Hypothalamus (tissue), 51 donors: ENCODE measurements around the gene CAP1.
"Not testable (repeated sequence)": the region's sequence is repeated elsewhere in the genome, so short reads cannot be mapped to it uniquely, and the experiment has no call there.

Experiments
- DNase-seq, 51 donors: peaks; one replicate each; lab custom pipeline; 2025; lab: John Stamatoyannopoulos, UW

Gene CAP1

GRCh38 chr1:40040511-40041465 is at the start of gene CAP1:
Gene CAP1 (plus strand): TSS chr1:40040729. CDS start chr1:40059347, 18,618 bp downstream.
- DNase-seq = peak; percentile 65 to 99 (median 98)

DNA sequence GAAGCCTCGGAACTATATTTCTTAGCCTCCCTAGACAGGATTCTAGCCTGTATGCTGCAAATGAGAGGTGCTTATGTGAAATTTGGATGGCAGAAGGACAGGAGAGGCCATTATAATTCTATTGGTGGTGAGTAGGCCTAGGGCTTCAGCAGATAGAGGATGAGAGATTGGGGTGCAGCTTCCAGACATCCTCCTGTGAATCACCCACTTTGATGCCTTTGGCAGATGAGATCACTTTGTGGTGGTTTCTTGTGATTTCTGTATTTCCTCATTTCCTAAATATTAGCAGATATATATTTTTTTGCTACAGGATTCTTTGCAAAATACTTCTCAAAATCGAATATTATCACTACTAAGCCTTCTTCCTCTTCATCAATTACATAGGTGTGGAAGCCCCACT is 48.3 kb upstream of the CAP1 start:
- no peak for DNase-seq

DNA sequence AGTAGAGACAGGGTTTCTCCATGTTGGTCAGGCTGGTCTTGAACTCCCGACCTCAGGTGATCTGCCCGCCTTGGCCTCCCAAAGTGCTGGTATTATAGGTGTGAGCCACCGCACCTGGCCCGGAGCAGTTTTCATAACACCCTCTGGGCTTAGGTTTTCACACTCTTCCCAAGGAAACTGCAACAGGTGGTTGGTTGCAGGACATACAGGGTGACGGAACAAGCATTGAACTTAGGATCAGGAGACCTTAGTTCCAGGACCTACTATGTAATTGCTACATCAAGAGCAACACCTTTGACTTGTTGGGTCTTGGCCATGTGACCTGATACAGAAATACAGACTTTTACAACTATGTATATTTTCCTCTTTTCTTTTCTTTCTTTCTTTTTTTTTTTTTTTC is 47.6 kb upstream of the CAP1 start:
- DNase-seq = no peak

GRCh38 chr1:39995973-39996393 is 44.5 kb upstream of the CAP1 start:
- DNase-seq = no peak

- no peak for DNase-seq
Measured at GRCh38 chr1:39996396-39997004, 44.0 kb upstream of the CAP1 start.

GRCh38 chr1:40001456-40001855 is 39.1 kb upstream of the CAP1 start:
- no peak for DNase-seq

GRCh38 chr1:40003156-40004093 is 37.1 kb upstream of the CAP1 start:
- no peak for DNase-seq

GRCh38 chr1:40004857-40005256 is 35.7 kb upstream of the CAP1 start:
- DNase-seq = peak in 1 of 51 donors; percentile 7

DNA sequence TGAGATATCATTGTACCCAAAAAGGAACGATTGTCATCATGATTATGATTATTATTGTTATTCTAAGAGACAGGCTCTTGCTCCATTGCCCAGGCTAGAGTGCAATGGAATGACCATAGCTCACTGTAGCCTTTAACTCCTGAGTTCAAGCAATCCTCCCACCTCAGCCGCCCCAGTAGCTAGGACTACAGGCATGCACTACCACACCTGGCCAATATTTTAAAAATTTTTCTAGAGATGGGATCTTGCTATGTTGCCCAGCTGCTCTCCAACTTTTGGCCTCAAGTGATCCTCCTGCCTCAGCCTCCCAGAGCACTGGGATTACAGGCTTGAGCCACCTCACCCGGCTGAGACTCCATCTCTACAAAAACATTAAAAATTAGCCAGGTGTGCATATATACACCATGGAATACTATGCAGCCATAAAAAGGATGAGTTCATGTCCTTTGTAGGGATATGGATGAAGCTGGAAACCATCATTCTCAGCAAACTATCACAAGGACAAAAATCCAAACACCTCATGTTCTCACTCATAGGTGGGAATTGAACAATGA is 33.0 kb upstream of the CAP1 start:
- DNase-seq = not testable (repeated sequence)

DNA sequence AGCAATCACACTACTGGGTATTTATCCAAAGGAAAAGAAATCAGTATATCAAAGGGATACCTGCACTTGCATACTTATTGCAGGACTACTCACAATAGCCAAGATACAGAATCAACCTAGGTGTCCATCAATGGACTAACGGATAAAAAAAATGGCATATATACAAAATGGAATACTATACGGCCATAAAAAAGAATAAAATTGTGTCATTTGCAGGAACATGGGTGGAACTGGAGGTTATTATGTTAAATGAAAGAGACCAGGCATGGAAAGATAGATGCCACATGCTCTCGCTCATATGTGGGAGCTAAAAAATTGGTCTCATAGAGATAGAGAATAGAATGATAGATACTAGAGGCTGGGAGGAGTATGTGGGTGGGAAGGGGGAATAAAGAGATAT is 29.3 kb upstream of the CAP1 start:
- no peak for DNase-seq

- no peak for DNase-seq
Measured at GRCh38 chr1:40014253-40014706, 26.2 kb upstream of the CAP1 start.

DNA sequence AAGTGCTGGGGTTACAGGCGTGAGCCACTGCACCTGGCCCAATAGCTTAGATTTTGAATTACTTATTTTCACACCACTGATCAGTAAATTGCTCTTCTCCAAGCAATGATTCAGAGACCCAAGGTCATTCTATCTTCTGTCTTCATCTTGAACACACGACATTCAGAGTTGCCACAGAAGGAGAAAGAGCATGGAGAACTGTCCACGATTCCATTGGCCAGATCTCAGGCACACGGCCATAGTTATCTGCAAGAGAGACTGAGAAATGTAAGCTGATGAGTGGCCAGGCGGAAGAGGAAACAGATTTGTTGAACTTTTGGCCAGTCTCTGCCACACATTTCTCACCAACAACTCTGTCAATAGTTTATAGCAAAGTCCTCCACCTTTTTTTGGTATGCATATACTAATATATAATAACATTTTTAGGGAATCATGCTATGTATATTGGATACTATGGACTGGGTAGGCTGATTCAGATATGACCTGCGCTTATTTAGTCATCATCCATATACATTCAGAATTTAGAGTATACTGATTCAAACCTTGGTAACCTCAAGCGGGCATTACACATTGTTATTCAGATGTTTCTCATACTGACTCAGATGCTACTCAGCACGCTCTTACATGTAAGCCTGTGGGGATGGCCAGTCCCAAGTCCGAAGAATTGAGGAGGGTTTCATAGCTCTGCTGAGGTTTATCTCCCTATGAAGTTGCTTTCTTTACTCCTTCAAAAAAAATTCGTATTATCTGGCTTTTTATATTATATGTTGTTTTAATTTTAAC is 25.5 kb upstream of the CAP1 start:
- no peak for DNase-seq

GRCh38 chr1:40017951-40018575 is 22.5 kb upstream of the CAP1 start:
- no peak for DNase-seq

- no peak for DNase-seq
Measured at GRCh38 chr1:40020447-40021085, 20.0 kb upstream of the CAP1 start.

DNA sequence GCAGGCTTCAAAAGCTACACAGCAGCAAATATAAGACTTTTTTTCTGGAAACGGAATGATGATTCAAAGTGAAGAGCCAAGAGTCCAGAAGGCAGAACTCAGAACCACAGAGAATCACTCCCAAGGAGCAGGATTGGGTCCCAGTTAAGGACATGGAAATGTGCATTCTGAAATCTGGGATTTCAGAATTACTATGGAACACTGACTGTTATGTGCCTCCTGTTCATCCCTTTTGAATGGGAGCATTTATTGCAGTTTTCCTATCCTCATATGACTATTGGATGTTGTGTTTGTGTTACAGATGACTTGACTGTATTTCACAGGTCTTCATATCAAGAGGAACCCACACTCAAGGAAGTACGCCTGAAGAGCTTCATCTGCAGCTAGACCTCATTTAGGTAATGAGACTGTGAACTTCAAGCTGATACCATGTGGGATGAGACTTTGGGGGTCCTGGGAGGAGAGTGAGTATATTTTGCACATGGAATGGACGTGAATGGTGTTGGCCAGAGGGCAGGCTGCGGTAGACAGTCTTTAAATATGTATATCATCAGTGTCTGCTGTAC is 17.1 kb upstream of the CAP1 start:
- no peak for DNase-seq

- DNase-seq = no peak
Measured at GRCh38 chr1:40024671-40025070, 15.9 kb upstream of the CAP1 start.

DNA sequence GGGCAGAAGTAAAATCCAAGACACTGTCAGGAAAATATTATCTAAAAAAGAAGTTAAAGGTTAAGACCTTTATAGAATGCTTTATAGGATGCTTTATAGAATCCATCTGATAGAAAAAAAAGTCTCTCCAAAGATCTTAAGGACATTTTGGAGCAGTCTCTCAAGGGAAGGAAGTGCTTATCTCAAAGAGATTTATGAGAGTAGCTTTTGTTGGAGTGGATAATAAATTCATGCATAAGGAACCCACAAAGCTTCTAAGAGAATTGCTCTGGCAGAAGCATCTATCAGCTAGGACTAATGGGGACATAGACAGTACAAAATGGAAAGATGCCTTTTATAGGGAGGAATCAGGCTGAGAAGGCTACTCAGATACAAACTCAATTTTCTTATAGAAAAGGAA is 12.9 kb upstream of the CAP1 start:
- DNase-seq = no peak

DNA sequence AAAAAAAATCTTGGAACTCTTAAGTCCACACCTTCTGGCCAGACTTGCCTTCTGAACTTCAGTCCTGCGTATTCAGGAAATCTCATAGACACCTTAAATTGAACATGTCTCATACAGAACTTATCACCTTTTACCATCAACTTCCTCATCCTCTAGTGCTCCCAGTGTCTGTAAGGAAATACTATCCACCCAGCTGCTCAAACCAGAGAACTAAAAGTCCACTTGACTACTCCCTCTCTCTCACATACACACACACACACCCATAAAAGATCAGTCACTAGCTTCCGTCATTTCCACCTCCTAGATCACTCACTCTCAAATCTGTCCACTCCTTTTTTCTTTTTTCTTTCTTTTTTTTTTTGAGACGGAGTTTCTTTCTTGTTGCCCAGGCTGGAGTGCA is 10.9 kb upstream of the CAP1 start:
- DNase-seq = no peak
